Thoracic aorta (tissue), 2 donors: ENCODE measurements around the gene THRAP3. TPM values are rescaled to one million over a fixed set of nuclear protein-coding genes. Genes with fewer than 3 reads are reported as not detected.

Source experiments
- ATAC-seq: fragments of 150-250 bp; one replicate; pipeline ENCODE4 v1.8.0; 2017; ENCODE audit warnings: low read depth; ENCODE audit not compliant: insufficient number of reproducible peaks, low FRiP score
- DNase-seq: peaks from one replicate; pipeline ENCODE4 v3.0.0-alpha.2; 2020; ENCODE audit warnings: low spot score
- H3K27ac ChIP-seq, 2 donors: fragments of 200-600 bp; sonication (generic); 1 replicate in 1 of 2; 2 replicates in 1 of 2; pipeline ENCODE4 v1.5.1; 2016; ENCODE audit warnings: mild to moderate bottlenecking in 2 of 2, moderate library complexity in 2 of 2
- H3K27me3 ChIP-seq: fragments of 200-600 bp; sonication (generic); replicated peaks from 2 replicates; pipeline ENCODE4 v1.6.0; 2016; ENCODE audit warnings: mild to moderate bottlenecking; ENCODE audit not compliant: insufficient read depth
- H3K36me3 ChIP-seq: fragments of 200-600 bp; sonication (generic); one replicate; pipeline ENCODE4 v1.5.1; 2016
- H3K4me1 ChIP-seq, 2 donors: fragments of 200-600 bp; sonication (generic); 1 replicate in 1 of 2; 2 replicates in 1 of 2; pipeline versions ENCODE4 v1.5.1 to v1.6.0; 2016; ENCODE audit warnings: low read depth in 2 of 2, mild to moderate bottlenecking in 1 of 2; ENCODE audit not compliant: control insufficient read depth in 1 of 2
- H3K4me3 ChIP-seq: fragments of 200-600 bp; sonication (generic); 2 replicates; pipeline ENCODE4 v1.5.1; 2016; ENCODE audit warnings: mild to moderate bottlenecking
- H3K9me3 ChIP-seq: fragments of 200-600 bp; sonication (generic); 2 replicates; pipeline ENCODE4 v1.5.1; 2016
- total RNA-seq, 2 donors: library from RNA; depleted of rRNA; stranded (reverse); fragments of >200 nt; gene quantifications; one replicate each; pipeline versions ENCODE4 v1.1.0 to v1.2.3, GENCODE V29; 2016
- TF ChIP-seq, protein P1 (sequence below): fragments of 200-600 bp; sonication (generic); IDR thresholded peaks from one replicate; pipeline ENCODE4 v1.5.1; 2019; ENCODE audit warnings: antibody characterized with exemption

THRAP3 gene
- total RNA-seq, 2 donors from 2014 or later = 49.3 to 111 TPM

- Histone ChIP-seq H3K36me3 (peaks cover 39% of the 10 kb centered on the region), H3K27ac (peak overlapping the region; percentile 80 to 89), H3K4me1 (peaks cover 37 to 49% of the 10 kb centered on the region in 2 donors), H3K9me3 (no peaks in the 10 kb centered on the region), H3K27me3 (no peaks in the 10 kb centered on the region), H3K4me3 (peak overlapping the region; percentile 41)
- DNase-seq (peak; percentile 25), ATAC-seq (peak; percentile 32)
- TF ChIP-seq, protein P1, sequence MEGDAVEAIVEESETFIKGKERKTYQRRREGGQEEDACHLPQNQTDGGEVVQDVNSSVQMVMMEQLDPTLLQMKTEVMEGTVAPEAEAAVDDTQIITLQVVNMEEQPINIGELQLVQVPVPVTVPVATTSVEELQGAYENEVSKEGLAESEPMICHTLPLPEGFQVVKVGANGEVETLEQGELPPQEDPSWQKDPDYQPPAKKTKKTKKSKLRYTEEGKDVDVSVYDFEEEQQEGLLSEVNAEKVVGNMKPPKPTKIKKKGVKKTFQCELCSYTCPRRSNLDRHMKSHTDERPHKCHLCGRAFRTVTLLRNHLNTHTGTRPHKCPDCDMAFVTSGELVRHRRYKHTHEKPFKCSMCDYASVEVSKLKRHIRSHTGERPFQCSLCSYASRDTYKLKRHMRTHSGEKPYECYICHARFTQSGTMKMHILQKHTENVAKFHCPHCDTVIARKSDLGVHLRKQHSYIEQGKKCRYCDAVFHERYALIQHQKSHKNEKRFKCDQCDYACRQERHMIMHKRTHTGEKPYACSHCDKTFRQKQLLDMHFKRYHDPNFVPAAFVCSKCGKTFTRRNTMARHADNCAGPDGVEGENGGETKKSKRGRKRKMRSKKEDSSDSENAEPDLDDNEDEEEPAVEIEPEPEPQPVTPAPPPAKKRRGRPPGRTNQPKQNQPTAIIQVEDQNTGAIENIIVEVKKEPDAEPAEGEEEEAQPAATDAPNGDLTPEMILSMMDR = no peak
Observed at GRCh38 chr1:36351227-36351977, 127.2 kb downstream of the THRAP3 start.

DNA sequence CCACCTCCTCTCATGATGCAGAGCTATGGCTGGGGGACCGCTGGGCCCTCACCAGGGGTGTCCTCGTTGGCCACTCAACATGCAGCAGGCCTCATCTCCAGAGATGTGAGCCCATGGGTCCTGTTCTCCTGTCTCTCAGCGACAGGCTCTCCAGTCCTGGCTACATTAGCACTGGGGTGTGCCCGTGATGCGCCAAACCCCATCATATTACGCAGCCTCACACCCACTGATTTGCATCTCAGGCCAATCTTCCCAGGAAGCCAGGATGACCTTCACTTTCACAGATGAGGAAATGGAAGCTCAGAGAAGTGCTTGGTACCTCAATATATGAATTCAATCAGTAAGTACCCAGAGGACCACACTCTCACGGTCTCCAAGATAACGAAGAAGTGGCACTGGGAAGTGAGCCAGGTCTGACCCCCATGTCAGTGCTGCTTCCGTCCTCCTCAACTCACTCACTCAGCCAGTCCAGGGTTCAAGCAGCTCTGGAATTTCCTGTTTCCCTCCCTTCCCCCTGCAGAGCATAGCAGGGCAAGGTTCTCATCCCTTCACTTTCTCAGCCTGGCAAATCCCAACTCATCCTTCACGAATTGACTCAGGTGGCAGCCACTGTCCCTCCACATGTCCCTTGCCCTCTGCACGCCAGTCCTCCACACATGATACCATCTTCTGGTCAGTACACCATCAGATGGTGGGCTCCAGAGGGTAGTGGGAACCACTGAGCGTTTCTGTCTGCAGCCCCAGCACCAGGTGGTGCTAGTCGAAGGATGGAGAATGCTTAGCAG is 128.1 kb downstream of the THRAP3 start:
- Histone ChIP-seq H3K27ac (peak overlapping the region; percentile 80 to 89), H3K36me3 (peaks cover 31% of the 10 kb centered on the region), H3K9me3 (no peaks in the 10 kb centered on the region), H3K4me3 (no peak overlapping the region), H3K27me3 (no peaks in the 10 kb centered on the region), H3K4me1 (peaks cover 37 to 49% of the 10 kb centered on the region in 2 donors)
- DNase-seq (no peak), ATAC-seq (no peak)
- TF ChIP-seq, protein P1 = no peak

- ATAC-seq = no peak
- peaks cover 37 to 49% of the 10 kb centered on the region in 2 donors for H3K4me1 ChIP-seq
- H3K36me3 ChIP-seq = peaks cover 32% of the 10 kb centered on the region
- H3K27me3 ChIP-seq = no peaks in the 10 kb centered on the region
- no peak for DNase-seq
- H3K27ac ChIP-seq = peak overlapping the region; percentile 80 to 89
- no peaks in the 10 kb centered on the region for H3K9me3 ChIP-seq
- TF ChIP-seq, protein P1 = no peak
- no peak overlapping the region for H3K4me3 ChIP-seq
Observed at GRCh38 chr1:36352910-36353878, 129.0 kb downstream of the THRAP3 start.

- H3K9me3 ChIP-seq = no peaks in the 10 kb centered on the region
- ATAC-seq = no peak
- H3K4me3 ChIP-seq = no peak overlapping the region
- no peak for DNase-seq
- TF ChIP-seq, protein P1 = no peak
- H3K27ac ChIP-seq = peak overlapping the region; percentile 80 to 89
- H3K27me3 ChIP-seq = no peaks in the 10 kb centered on the region
- peaks cover 34 to 46% of the 10 kb centered on the region in 2 donors for H3K4me1 ChIP-seq
- peaks cover 33% of the 10 kb centered on the region for H3K36me3 ChIP-seq
Observed at GRCh38 chr1:36354486-36354885, 130.2 kb downstream of the THRAP3 start.

Other genes starting within 250 kb of the THRAP3 start
- gene TEKT2, start 140.3 kb upstream of the THRAP3 start, total RNA-seq = not detected
- 10 to 100 TPM; 34.0 to 34.1 TPM for gene ADPRS, start 135.6 kb upstream of the THRAP3 start, total RNA-seq
- 100 to 1,000 TPM in 1 of 2 donors, 10 to 100 TPM in 1; 41.6 to 126 TPM for gene COL8A2, start 99.2 kb upstream of the THRAP3 start, total RNA-seq
- 10 to 100 TPM; 78.5 to 92.3 TPM for gene TRAPPC3, start 75.0 kb upstream of the THRAP3 start, total RNA-seq
- 100 to 1,000 TPM; 170 to 186 TPM for gene MAP7D1, start 68.3 kb upstream of the THRAP3 start, total RNA-seq
- gene SH3D21, start 81.9 kb downstream of the THRAP3 start, total RNA-seq = 1 to 10 TPM; 3.9 to 5.6 TPM
- 100 to 1,000 TPM; 107 to 189 TPM for gene EVA1B, start 99.2 kb downstream of the THRAP3 start, total RNA-seq
- gene STK40, start 161.5 kb downstream of the THRAP3 start, total RNA-seq = 10 to 100 TPM; 60.3 to 61.5 TPM
- 10 to 100 TPM; 14.4 to 34.4 TPM for gene LSM10, start 173.5 kb downstream of the THRAP3 start, total RNA-seq
- gene OSCP1, start 226.0 kb downstream of the THRAP3 start, total RNA-seq = 10 to 100 TPM; 11.5 to 16.9 TPM
- 10 to 100 TPM; 27.4 to 42.9 TPM for gene MRPS15, start 239.9 kb downstream of the THRAP3 start, total RNA-seq